Neural cell (in vitro differentiated cells): ENCODE measurements around the gene LAMA5. TPM values are rescaled to one million over a fixed set of nuclear protein-coding genes. Genes with fewer than 3 reads are reported as not detected.

Experiments used
- H2AFZ ChIP-seq: fragments of 200-600, 300-800 bp; sonication (generic), shearing (Covaris generic); 2 replicates; pipeline ENCODE4 v1.6.0; 2014; ENCODE audit warnings: low read depth, mild to moderate bottlenecking, antibody characterized with exemption, low read length, moderate library complexity
- H3F3A ChIP-seq: fragments of 200-600 bp; shearing (Covaris generic); 2 replicates; pipeline ENCODE4 v1.6.1; 2016; ENCODE audit warnings: mild to moderate bottlenecking, moderate library complexity, mixed read lengths, antibody characterized with exemption, low read length; ENCODE audit not compliant: insufficient read depth, poor library complexity, severe bottlenecking
- H3K27ac ChIP-seq: fragments of 200-600, 300-800 bp; sonication (generic), shearing (Covaris generic); 2 replicates; pipeline ENCODE4 v1.5.1; 2014; ENCODE audit warnings: mild to moderate bottlenecking, low read length, moderate library complexity
- H3K27me3 ChIP-seq: fragments of 300-800, 200-600 bp; sonication (generic), shearing (Covaris generic); 2 replicates; pipeline ENCODE4 v1.6.0; 2014; ENCODE audit warnings: mild to moderate bottlenecking, low read depth, low read length, moderate library complexity; ENCODE audit not compliant: insufficient read depth
- H3K36me3 ChIP-seq: fragments of 300-800, 200-600 bp; sonication (generic), shearing (Covaris generic); 2 replicates; pipeline ENCODE4 v1.5.1; 2014; ENCODE audit warnings: mild to moderate bottlenecking, antibody characterized with exemption, low read length, moderate library complexity; ENCODE audit not compliant: insufficient read depth
- H3K4me2 ChIP-seq: fragments of 300-800, 200-600 bp; sonication (generic), shearing (Covaris generic); 2 replicates; pipeline ENCODE4 v1.6.0; 2014; ENCODE audit warnings: mild to moderate bottlenecking, low read length
- H3K4me3 ChIP-seq: fragments of 300-800, 200-600 bp; sonication (generic), shearing (Covaris generic); 2 replicates; pipeline ENCODE4 v1.5.1; 2014; ENCODE audit warnings: mild to moderate bottlenecking, low read length, moderate library complexity
- H3K79me2 ChIP-seq: fragments of 200-600 bp; shearing (Covaris generic); replicated peaks from 2 replicates; pipeline ENCODE4 v1.6.0; 2014; ENCODE audit warnings: mild to moderate bottlenecking, low read length, moderate library complexity; ENCODE audit not compliant: insufficient read depth
- H3K9ac ChIP-seq: fragments of 300-800, 200-600 bp; sonication (generic), shearing (Covaris generic); 2 replicates; pipeline ENCODE4 v1.6.1; 2016; ENCODE audit warnings: mild to moderate bottlenecking, low read length, mixed read lengths
- H3K9me2 ChIP-seq: fragments of 200-600 bp; shearing (Covaris generic); 2 replicates; pipeline ENCODE4 v1.6.1; 2016; ENCODE audit warnings: mild to moderate bottlenecking, low read length, mixed read lengths; ENCODE audit not compliant: insufficient read depth
- H3K9me3 ChIP-seq: fragments of 200-600, 300-800 bp; sonication (generic), shearing (Covaris generic); 2 replicates; pipeline ENCODE4 v1.6.1; 2016; ENCODE audit warnings: mild to moderate bottlenecking, mixed run types, low read length, moderate library complexity, mixed read lengths
- H4K20me1 ChIP-seq: fragments of 200-600 bp; shearing (Covaris generic); 2 replicates; pipeline ENCODE4 v1.6.1; 2016; ENCODE audit warnings: mild to moderate bottlenecking, mixed run types; ENCODE audit not compliant: insufficient read depth
- CTCF ChIP-seq: fragments of 450-650 bp; IDR thresholded peaks from 2 replicates; pipeline ENCODE4 v1.5.1; 2014; ENCODE audit warnings: antibody characterized with exemption, mild to moderate bottlenecking, moderate library complexity; ENCODE audit not compliant: poor library complexity, severe bottlenecking
- EP300 ChIP-seq: fragments of 450-650 bp; conservative IDR thresholded peaks from 2 replicates; pipeline ENCODE4 v1.6.1; 2014; ENCODE audit warnings: antibody characterized with exemption, mild to moderate bottlenecking, moderate library complexity; ENCODE audit not compliant: poor library complexity, severe bottlenecking
- EZH2 ChIP-seq: fragments of 200-600, 300-800 bp; shearing (Covaris generic), sonication (generic); IDR thresholded peaks from 2 replicates; pipeline ENCODE4 v1.6.1; 2014; ENCODE audit warnings: antibody characterized with exemption, low read length, borderline replicate concordance, mild to moderate bottlenecking; ENCODE audit not compliant: insufficient read depth, poor library complexity, severe bottlenecking
- MXI1 ChIP-seq: fragments of 450-650 bp; conservative IDR thresholded peaks from 2 replicates; pipeline ENCODE4 v1.6.1; 2014; ENCODE audit warnings: antibody characterized with exemption, mild to moderate bottlenecking; ENCODE audit not compliant: poor library complexity, severe bottlenecking
- POLR2AphosphoS5 ChIP-seq: IDR thresholded peaks from 2 replicates; pipeline ENCODE4 v1.6.1; 2012
- RAD21 ChIP-seq: fragments of 450-650 bp; conservative IDR thresholded peaks from 2 replicates; pipeline ENCODE4 v1.6.1; 2014; ENCODE audit warnings: antibody characterized with exemption, mild to moderate bottlenecking, moderate library complexity
- SMC3 ChIP-seq: fragments of 450-650 bp; conservative IDR thresholded peaks from 2 replicates; pipeline ENCODE4 v1.6.1; 2014; ENCODE audit warnings: antibody characterized with exemption, mild to moderate bottlenecking, moderate library complexity; ENCODE audit not compliant: poor library complexity
- TAF1 ChIP-seq: IDR thresholded peaks from 2 replicates; pipeline ENCODE4 v1.6.1; 2012; ENCODE audit warnings: low read depth
- polyA plus RNA-seq: library from polyadenylated mRNA; depleted of rRNA; stranded (reverse); fragments of >200 nt; gene quantifications from 2 replicates; pipeline ENCODE4 v1.2.3, GENCODE V29; 2014
- TF ChIP-seq, protein P1 (sequence below): IDR thresholded peaks from 2 replicates; pipeline ENCODE4 v1.6.1; 2012; ENCODE audit warnings: borderline replicate concordance

LAMA5 gene
- polyA plus RNA-seq, 1 donor from 2014 or later: 27.2 TPM

DNA sequence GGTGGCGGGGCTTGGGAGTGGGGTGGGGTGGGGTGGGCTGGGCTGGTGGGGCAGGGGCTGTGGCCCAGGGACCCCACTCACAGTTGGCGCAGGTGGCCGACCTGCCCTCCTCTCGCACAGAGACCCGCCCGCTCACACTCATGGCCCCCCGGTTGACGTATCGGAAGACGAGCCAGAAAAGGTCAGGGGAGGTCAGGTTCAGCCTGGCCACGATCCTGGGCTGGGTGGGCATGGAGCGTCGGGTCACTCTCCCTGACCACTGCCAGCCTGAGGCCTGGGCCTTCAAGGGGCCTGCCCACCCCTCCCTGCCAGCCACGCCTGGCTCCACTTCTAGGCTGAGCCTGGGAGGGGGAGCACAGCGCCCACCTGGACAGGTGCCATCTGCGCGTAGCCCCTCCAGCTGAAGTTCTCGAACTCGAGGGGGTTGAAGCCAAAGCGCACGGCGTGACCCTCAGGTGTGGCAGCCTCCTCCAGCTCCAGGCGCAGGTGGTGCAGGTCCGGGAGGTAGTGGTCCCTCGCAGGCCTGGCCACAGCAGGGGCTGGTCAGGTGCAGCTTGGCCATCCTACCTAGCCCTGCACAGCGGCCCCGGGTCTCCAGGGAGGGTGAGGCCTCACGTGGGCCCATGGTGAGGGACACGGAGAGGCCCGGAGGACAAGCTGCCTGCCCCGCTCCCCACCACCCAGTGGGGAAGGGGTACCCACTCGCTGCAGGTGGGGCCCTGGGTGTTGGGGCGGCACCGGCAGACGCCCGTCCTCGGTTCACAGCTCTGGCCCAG, 33.1 kb downstream of the LAMA5 start:
- H3F3A ChIP-seq: no peaks in the 10 kb centered on the region
- H3K27me3 ChIP-seq: no peaks in the 10 kb centered on the region
- H3K4me2 ChIP-seq: no peak overlapping the region
- no peaks in the 10 kb centered on the region for H3K9me3 ChIP-seq
- H3K36me3 ChIP-seq: no peaks in the 10 kb centered on the region
- no peak for TF ChIP-seq EP300
- no peak for TF ChIP-seq TAF1
- H3K9me2 ChIP-seq: no peaks in the 10 kb centered on the region
- H2AFZ ChIP-seq: no peak overlapping the region
- H3K79me2 ChIP-seq: no peaks in the 10 kb centered on the region
- no peaks in the 10 kb centered on the region for H4K20me1 ChIP-seq
- no peak overlapping the region for H3K4me3 ChIP-seq
- no peak overlapping the region for H3K27ac ChIP-seq
- no peak overlapping the region for H3K9ac ChIP-seq

DNA sequence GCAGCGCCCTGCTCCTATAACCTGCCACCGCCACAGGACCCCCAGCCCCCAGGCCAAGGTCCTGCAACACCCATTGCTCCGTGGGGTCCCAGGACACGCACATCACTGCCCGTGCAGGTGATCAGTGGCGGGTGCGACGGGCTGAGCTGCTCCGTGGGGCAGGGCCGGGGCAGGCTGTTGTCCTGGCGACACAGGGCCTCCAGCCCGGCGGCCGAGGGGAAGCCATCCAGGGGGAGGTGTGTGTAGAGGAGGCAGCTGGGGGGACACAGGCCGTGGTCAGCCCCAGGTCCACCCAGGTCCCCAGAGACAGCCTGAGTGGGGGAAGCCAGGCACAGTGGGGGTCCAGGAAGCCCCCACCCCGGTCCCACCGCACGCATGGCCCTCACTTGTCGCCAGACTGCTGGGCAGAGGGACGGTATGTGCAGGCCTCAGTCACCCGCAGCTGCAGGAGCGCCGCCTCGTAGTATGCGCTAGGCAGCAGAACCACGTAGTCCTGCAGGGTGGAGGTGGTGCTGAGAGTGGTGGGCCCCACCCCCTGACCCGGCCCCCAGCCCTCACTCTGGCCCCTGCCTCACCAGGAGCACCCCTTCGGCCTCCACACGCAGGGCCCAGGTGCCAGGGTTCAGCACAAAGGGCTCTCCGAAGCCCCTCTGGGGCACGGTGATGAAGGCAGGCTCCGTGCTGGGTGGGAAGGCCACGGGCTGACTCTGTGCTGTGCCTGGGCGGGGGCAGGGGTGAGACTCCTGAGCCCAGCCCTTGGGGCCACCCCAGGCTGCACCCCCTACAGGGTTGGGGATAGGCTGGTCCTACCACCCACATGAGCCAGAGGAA, 33.9 kb downstream of the LAMA5 start:
- Histone ChIP-seq H3K27ac (no peak overlapping the region), H3K36me3 (no peaks in the 10 kb centered on the region), H3K27me3 (no peaks in the 10 kb centered on the region), H3K9me2 (no peaks in the 10 kb centered on the region), H3K4me3 (no peak overlapping the region), H4K20me1 (no peaks in the 10 kb centered on the region), H3K4me2 (no peak overlapping the region), H3F3A (no peaks in the 10 kb centered on the region), H3K9me3 (no peaks in the 10 kb centered on the region), H2AFZ (no peak overlapping the region), H3K9ac (no peak overlapping the region), H3K79me2 (no peaks in the 10 kb centered on the region)
- no peak for TF ChIP-seq TAF1
- TF ChIP-seq SMC3: no peak
- TF ChIP-seq RAD21: no peak
- TF ChIP-seq MXI1: no peak
- no peak for TF ChIP-seq EZH2
- TF ChIP-seq, protein P1, sequence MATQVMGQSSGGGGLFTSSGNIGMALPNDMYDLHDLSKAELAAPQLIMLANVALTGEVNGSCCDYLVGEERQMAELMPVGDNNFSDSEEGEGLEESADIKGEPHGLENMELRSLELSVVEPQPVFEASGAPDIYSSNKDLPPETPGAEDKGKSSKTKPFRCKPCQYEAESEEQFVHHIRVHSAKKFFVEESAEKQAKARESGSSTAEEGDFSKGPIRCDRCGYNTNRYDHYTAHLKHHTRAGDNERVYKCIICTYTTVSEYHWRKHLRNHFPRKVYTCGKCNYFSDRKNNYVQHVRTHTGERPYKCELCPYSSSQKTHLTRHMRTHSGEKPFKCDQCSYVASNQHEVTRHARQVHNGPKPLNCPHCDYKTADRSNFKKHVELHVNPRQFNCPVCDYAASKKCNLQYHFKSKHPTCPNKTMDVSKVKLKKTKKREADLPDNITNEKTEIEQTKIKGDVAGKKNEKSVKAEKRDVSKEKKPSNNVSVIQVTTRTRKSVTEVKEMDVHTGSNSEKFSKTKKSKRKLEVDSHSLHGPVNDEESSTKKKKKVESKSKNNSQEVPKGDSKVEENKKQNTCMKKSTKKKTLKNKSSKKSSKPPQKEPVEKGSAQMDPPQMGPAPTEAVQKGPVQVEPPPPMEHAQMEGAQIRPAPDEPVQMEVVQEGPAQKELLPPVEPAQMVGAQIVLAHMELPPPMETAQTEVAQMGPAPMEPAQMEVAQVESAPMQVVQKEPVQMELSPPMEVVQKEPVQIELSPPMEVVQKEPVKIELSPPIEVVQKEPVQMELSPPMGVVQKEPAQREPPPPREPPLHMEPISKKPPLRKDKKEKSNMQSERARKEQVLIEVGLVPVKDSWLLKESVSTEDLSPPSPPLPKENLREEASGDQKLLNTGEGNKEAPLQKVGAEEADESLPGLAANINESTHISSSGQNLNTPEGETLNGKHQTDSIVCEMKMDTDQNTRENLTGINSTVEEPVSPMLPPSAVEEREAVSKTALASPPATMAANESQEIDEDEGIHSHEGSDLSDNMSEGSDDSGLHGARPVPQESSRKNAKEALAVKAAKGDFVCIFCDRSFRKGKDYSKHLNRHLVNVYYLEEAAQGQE: no peak
- no peak for TF ChIP-seq POLR2AphosphoS5
- TF ChIP-seq CTCF: no peak
- no peak for TF ChIP-seq EP300
